H1 (cell line): ENCODE results near the gene ABCC4. TPM values are rescaled to one million over a fixed set of nuclear protein-coding genes. Genes with fewer than 3 reads are reported as not detected.

Experiments
- CTCF ChIA-PET: fragments of 300-600 bp; sonication (Branson Sonifier 250); formaldehyde crosslinking; loops from one replicate; lab custom pipeline; 2021; ENCODE audit not compliant: partially characterized antibody; lab: Charles Lee
- POLR2A ChIA-PET: fragments of 300-600 bp; sonication (Branson Sonifier 250); formaldehyde crosslinking; loops from one replicate; lab custom pipeline; 2021; ENCODE audit warnings: inconsistent platforms; ENCODE audit not compliant: partially characterized antibody; lab: Charles Lee
- DNase-seq, 2 experiments: peaks; one replicate each; pipeline versions ENCODE4 v3.0.0 to v3.0.0-alpha.2; 2010 to 2022; ENCODE audit warnings: low spot score in 2 of 2, low read depth in 1 of 2, mixed read lengths in 1 of 2
- FAIRE-seq: peaks from 2 replicates; lab custom pipeline; 2011; peaks lifted over from hg19 to GRCh38; lab: Jason Lieb, UNC
- H2AFZ ChIP-seq: 2 replicates; pipeline ENCODE4 v1.8.1; 2012; ENCODE audit warnings: low read length, inconsistent platforms
- H2AK5ac ChIP-seq: 2 replicates; pipeline ENCODE4 v1.6.1; 2013; ENCODE audit warnings: low read depth, low read length
- H2BK120ac ChIP-seq: replicated peaks from 2 replicates; pipeline ENCODE3; 2013; ENCODE audit warnings: low read depth, low read length, inconsistent platforms
- H2BK12ac ChIP-seq: 2 replicates; pipeline ENCODE4 v1.6.1; 2013; ENCODE audit warnings: low read depth, low read length
- H2BK15ac ChIP-seq: 2 replicates; pipeline ENCODE4 v1.6.1; 2013; ENCODE audit warnings: low read length
- H2BK20ac ChIP-seq: 2 replicates; pipeline ENCODE4 v1.6.1; 2013; ENCODE audit warnings: low read length
- H2BK5ac ChIP-seq: 2 replicates; pipeline ENCODE4 v1.6.1; 2013; ENCODE audit warnings: low read depth, low read length
- H3K14ac ChIP-seq: 2 replicates; pipeline ENCODE4 v1.6.1; 2013; ENCODE audit warnings: inconsistent platforms; ENCODE audit not compliant: insufficient read length
- H3K18ac ChIP-seq: 2 replicates; pipeline ENCODE4 v1.6.1; 2013; ENCODE audit warnings: low read length; ENCODE audit errors: extremely low read depth
- H3K23ac ChIP-seq: 2 replicates; pipeline ENCODE4 v1.6.1; 2013; ENCODE audit warnings: inconsistent platforms; ENCODE audit not compliant: insufficient read length
- H3K23me2 ChIP-seq: 2 replicates; pipeline ENCODE4 v1.6.1; 2013; ENCODE audit warnings: low read depth, low read length
- H3K27ac ChIP-seq: 2 replicates; pipeline ENCODE4 v1.6.1; 2011; ENCODE audit warnings: low read depth, low read length, inconsistent platforms
- H3K27me3 ChIP-seq, 4 experiments: replicated peaks in 1 of 4; 1 replicate in 1 of 4; 2 replicates in 3 of 4; pipeline versions ENCODE4 v1.6.1 to v1.8.1; 2011 to 2013; ENCODE audit warnings: low read length in 3 of 4, mild to moderate bottlenecking in 3 of 4, inconsistent platforms in 2 of 4, mixed read lengths in 2 of 4, moderate library complexity in 1 of 4; ENCODE audit not compliant: control insufficient read depth in 3 of 4, insufficient read depth in 3 of 4; ENCODE audit errors: extremely low read depth in 1 of 4
- H3K36me3 ChIP-seq, 4 experiments: 2 replicates each; pipeline versions ENCODE4 v1.6.1 to v1.8.1; 2011 to 2013; ENCODE audit warnings: mild to moderate bottlenecking in 4 of 4, low read length in 3 of 4, moderate library complexity in 2 of 4, control low read depth in 1 of 4, inconsistent platforms in 1 of 4; ENCODE audit not compliant: insufficient read depth in 4 of 4, control insufficient read depth in 2 of 4
- H3K4ac ChIP-seq: replicated peaks from 2 replicates; pipeline ENCODE3; 2013; ENCODE audit warnings: low read length, low read depth, mixed read lengths, inconsistent platforms; ENCODE audit not compliant: insufficient read length
- H3K4me1 ChIP-seq, 4 experiments: replicated peaks in 1 of 4; 1 replicate in 1 of 4; 2 replicates in 3 of 4; pipeline versions ENCODE4 v1.6.1 to v1.8.1; 2011 to 2013; ENCODE audit warnings: low read length in 3 of 4, inconsistent platforms in 2 of 4, mixed read lengths in 1 of 4; ENCODE audit not compliant: insufficient read depth in 4 of 4, control insufficient read depth in 3 of 4
- H3K4me2 ChIP-seq, 2 experiments: 2 replicates each; pipeline versions ENCODE4 v1.6.1 to v1.8.1; 2011 to 2013; ENCODE audit warnings: low read depth in 2 of 2, low read length in 2 of 2, control low read depth in 1 of 2, inconsistent platforms in 1 of 2, mild to moderate bottlenecking in 1 of 2; ENCODE audit not compliant: insufficient read depth in 1 of 2
- H3K4me3 ChIP-seq, 4 experiments: fragments of 200-600, 300-600 bp in 1 of 4; sonication (generic), shearing (Covaris generic), sonication (Bioruptor Twin) in 1 of 4; 2 replicates each; pipeline versions ENCODE4 v1.5.1 to v1.8.1; 2011 to 2016; ENCODE audit warnings: low read length in 4 of 4, low read depth in 3 of 4, control low read depth in 2 of 4, inconsistent platforms in 2 of 4, mild to moderate bottlenecking in 2 of 4, mixed read lengths in 1 of 4, moderate library complexity in 1 of 4; ENCODE audit not compliant: insufficient read depth in 2 of 4; ENCODE audit errors: extremely low read depth in 1 of 4
- H3K56ac ChIP-seq: replicated peaks from 2 replicates; pipeline ENCODE3; 2013; ENCODE audit warnings: low read depth, mild to moderate bottlenecking, mixed read lengths, low read length, inconsistent platforms; ENCODE audit not compliant: insufficient read length
- H3K79me1 ChIP-seq: 2 replicates; pipeline ENCODE4 v1.6.1; 2013; ENCODE audit warnings: low read depth, low read length, control low read depth
- H3K79me2 ChIP-seq, 2 experiments: 2 replicates each; pipeline versions ENCODE4 v1.6.1 to v1.8.1; 2012 to 2013; ENCODE audit warnings: low read length in 2 of 2, mild to moderate bottlenecking in 2 of 2, inconsistent platforms in 1 of 2; ENCODE audit not compliant: insufficient read depth in 2 of 2, control insufficient read depth in 1 of 2
- H3K9ac ChIP-seq, 4 experiments: replicated peaks in 1 of 4; 1 replicate in 1 of 4; 2 replicates in 3 of 4; pipeline versions ENCODE4 v1.6.1 to v1.8.1; 2011 to 2013; ENCODE audit warnings: low read depth in 3 of 4, low read length in 3 of 4, control low read depth in 2 of 4, mild to moderate bottlenecking in 2 of 4, moderate library complexity in 2 of 4, inconsistent platforms in 1 of 4; ENCODE audit errors: extremely low read depth in 1 of 4
- H3K9me3 ChIP-seq, 2 experiments: 2 replicates each; pipeline versions ENCODE4 v1.6.1 to v1.8.1; 2012 to 2013; ENCODE audit warnings: mild to moderate bottlenecking in 2 of 2, moderate library complexity in 2 of 2, control low read depth in 1 of 2, inconsistent platforms in 1 of 2, low read depth in 1 of 2, low read length in 1 of 2, mixed read lengths in 1 of 2; ENCODE audit not compliant: insufficient read depth in 2 of 2
- H4K20me1 ChIP-seq, 2 experiments: replicated peaks in 1 of 2; 2 replicates each; pipeline versions ENCODE3 to v1.8.1; 2011 to 2013; ENCODE audit warnings: inconsistent platforms in 2 of 2, low read length in 2 of 2, mild to moderate bottlenecking in 1 of 2; ENCODE audit not compliant: insufficient read depth in 2 of 2, control insufficient read depth in 1 of 2
- H4K5ac ChIP-seq: 2 replicates; pipeline ENCODE4 v1.6.1; 2013; ENCODE audit warnings: low read length, low read depth, mixed read lengths, inconsistent platforms; ENCODE audit not compliant: insufficient read length
- H4K8ac ChIP-seq: 2 replicates; pipeline ENCODE4 v1.8.0; 2013; ENCODE audit warnings: mild to moderate bottlenecking, moderate library complexity, low read length, inconsistent platforms; ENCODE audit not compliant: insufficient read depth; ENCODE audit errors: extremely low read depth
- H4K91ac ChIP-seq: replicated peaks from 2 replicates; pipeline ENCODE3; 2013; ENCODE audit warnings: low read length, mixed read lengths, inconsistent platforms; ENCODE audit not compliant: insufficient read length
- CHD1 ChIP-seq: IDR thresholded peaks from 2 replicates; pipeline ENCODE4 v1.6.1; 2012; ENCODE audit warnings: low read depth, low read length, improper control_type of control experiment
- CTBP2 ChIP-seq: IDR thresholded peaks from 2 replicates; pipeline ENCODE4 v1.7.0; 2011; ENCODE audit warnings: borderline replicate concordance, mild to moderate bottlenecking, moderate library complexity, mixed read lengths, low read length; ENCODE audit not compliant: insufficient read depth, insufficient read length
- HDAC6 ChIP-seq: IDR thresholded peaks from one replicate; pipeline ENCODE4 v1.7.1; 2012; ENCODE audit warnings: low read depth, mild to moderate bottlenecking, inconsistent platforms, low read length, moderate library complexity
- MAFK ChIP-seq: IDR thresholded peaks from 2 replicates; pipeline ENCODE4 v1.6.1; 2012; ENCODE audit warnings: low read depth, mild to moderate bottlenecking, improper control_type of control experiment, low read length
- POU5F1 ChIP-seq: IDR thresholded peaks from 2 replicates; pipeline ENCODE4 v1.6.1; 2011; ENCODE audit warnings: low read depth, mild to moderate bottlenecking, low read length, moderate library complexity
- WGBS, 2 experiments: shearing (Covaris generic) in 1 of 2; methylation state at CpG; one replicate each; pipeline versions ENCODE4 v1.1.6 to v1.1.7; 2013 to 2015; ENCODE audit warnings: low lambda C conversion rate in 2 of 2, mixed read lengths in 2 of 2, inconsistent platforms in 1 of 2, low coverage in 1 of 2, missing lambda C conversion rate in 1 of 2; ENCODE audit not compliant: insufficient replicate concordance in 2 of 2, insufficient coverage in 1 of 2, insufficient read length in 1 of 2; ENCODE audit errors: extremely low coverage in 1 of 2, missing lambda C conversion rate in 1 of 2; 5-methylcytosine and 5-hydroxymethylcytosine counted together
- polyA plus RNA-seq, 7 experiments: library from polyadenylated mRNA; depleted of rRNA in 3 of 7; stranded (reverse) in 5 of 7; unstranded in 2 of 7; fragments of >200 nt in 5 of 7; fragments of 200-250 nt in 2 of 7; gene quantifications; 1 replicate in 5 of 7; 2 replicates in 1 of 7; 4 replicates in 1 of 7; pipeline versions ENCODE4 v1.2.1 to v1.2.3, GENCODE V29; 2011 to 2013; ENCODE audit warnings: missing spikeins in 2 of 7, mixed read lengths in 2 of 7
- total RNA-seq: library from RNA; stranded (reverse); fragmentation: NEBNext Ultra II Directional; extraction: Animal tissue kit (Norgen Biotek cat#: 25700); gene quantifications from 2 replicates; pipeline ENCODE4 v1.2.1, GENCODE V29; 2021

Gene ABCC4
- total and polyA plus RNA-seq, 2 of the 8 experiments (the other 6 are each of a cell fraction or from before 2014, with no cell fraction given), result 4.0 to 14.1 TPM

DNA sequence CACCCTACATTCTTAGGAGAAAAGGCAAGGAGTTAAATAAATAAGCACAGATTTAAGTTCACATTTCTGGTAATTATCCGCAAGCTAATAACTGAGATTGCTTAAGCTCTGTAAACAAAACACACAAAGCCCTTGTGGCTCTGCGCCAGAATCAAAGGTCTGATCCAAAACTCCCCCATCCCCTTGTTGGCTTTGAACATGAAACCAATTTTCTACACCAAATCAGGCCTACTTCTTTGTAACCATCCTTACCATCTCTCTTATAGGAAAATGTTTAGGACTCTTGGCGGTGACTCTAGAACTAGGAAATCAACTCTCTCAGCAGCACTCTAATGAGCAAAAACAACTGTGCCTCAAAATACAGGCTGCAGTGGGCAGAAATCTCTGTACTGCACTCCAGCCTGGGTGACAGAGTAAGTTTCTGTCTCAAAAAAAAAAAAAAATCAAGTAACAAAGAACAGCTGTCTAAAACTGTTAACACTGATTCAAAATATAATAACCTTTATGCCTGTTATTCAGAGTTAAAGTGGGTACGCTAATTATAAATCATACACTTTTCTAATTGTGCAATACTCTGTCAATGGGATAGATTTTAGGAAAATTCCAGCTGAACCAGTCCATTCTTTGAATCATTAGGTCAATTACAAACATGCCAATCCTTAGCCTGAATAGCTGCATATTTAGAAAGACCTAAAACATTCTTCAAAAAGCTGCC is 25.8 kb downstream of the ABCC4 start:
- no peak overlapping the region for H3K4me3 ChIP-seq
- H4K20me1 ChIP-seq, result no peaks in the 10 kb centered on the region
- DNase-seq (no peak), FAIRE-seq (no peak)
- H4K91ac ChIP-seq, result no peak overlapping the region
- no peaks in the 10 kb centered on the region for H3K23me2 ChIP-seq
- no peaks in the 10 kb centered on the region for H3K9me3 ChIP-seq
- no peak overlapping the region for H4K8ac ChIP-seq
- H3K23ac ChIP-seq, result no peak overlapping the region
- H2BK12ac ChIP-seq, result no peak overlapping the region
- H3K79me1 ChIP-seq, result no peaks in the 10 kb centered on the region; the same call in 1 of the 2 replicates
- ChIA-PET POLR2A (no interaction called here), CTCF (interaction anchor here (0.5 to 2.8 kb wide), 11 partner anchors 9 to 155 kb away, joined by 3 to 10 read pairs (median 3); partner anchors contain the start of gene ABCC4)
- no peaks in the 10 kb centered on the region for H3K79me2 ChIP-seq
- 97% methylated on average over 4 of the region's 4 CpGs; no CpG with 5 or more reads in 1 of the 2 experiments for WGBS, 2 experiments
- TF ChIP-seq CTBP2, result no peak
- no peak for TF ChIP-seq HDAC6
- no peak for TF ChIP-seq POU5F1
- TF ChIP-seq CHD1, result no peak
- TF ChIP-seq MAFK, result no peak
- no peak overlapping the region for H3K56ac ChIP-seq
- H3K36me3 ChIP-seq, result no peaks in the 10 kb centered on the region
- H3K27ac ChIP-seq, result no peak overlapping the region
- no peak overlapping the region for H3K14ac ChIP-seq
- no peak overlapping the region for H2BK15ac ChIP-seq
- H3K9ac ChIP-seq, result no peak overlapping the region
- H4K5ac ChIP-seq, result no peak overlapping the region
- no peak overlapping the region for H2BK20ac ChIP-seq
- H3K18ac ChIP-seq, result no peak overlapping the region
- H2AK5ac ChIP-seq, result no peak overlapping the region
- no peak overlapping the region for H2AFZ ChIP-seq
- H3K4me2 ChIP-seq, result no peak overlapping the region
- no peaks in the 10 kb centered on the region for H3K27me3 ChIP-seq
- H3K4me1 ChIP-seq, result no peaks in the 10 kb centered on the region; a peak in 2 of 7 replicates
- H2BK120ac ChIP-seq, result no peak overlapping the region
- H3K4ac ChIP-seq, result no peak overlapping the region
- H2BK5ac ChIP-seq, result no peak overlapping the region
